ENCODE measurements around the gene DROSHA. TPM values are rescaled to one million over a fixed set of nuclear protein-coding genes. Genes with fewer than 3 reads are reported as not detected.
"Not testable (repeated sequence)": the region's sequence is repeated elsewhere in the genome, so short reads cannot be mapped to it uniquely, and the experiment has no call there.

The DROSHA gene
- polyA plus RNA-seq, 3 donors from 2014 or later: 8.5 to 20.3 (median 9.3) TPM

GRCh38 chr5:31415009-31415923, 116.6 kb downstream of the DROSHA start:
- Mint-ChIP-seq H3K9me3 (no peaks in the 10 kb centered on the region), H3K4me3 (no peak overlapping the region)

DNA sequence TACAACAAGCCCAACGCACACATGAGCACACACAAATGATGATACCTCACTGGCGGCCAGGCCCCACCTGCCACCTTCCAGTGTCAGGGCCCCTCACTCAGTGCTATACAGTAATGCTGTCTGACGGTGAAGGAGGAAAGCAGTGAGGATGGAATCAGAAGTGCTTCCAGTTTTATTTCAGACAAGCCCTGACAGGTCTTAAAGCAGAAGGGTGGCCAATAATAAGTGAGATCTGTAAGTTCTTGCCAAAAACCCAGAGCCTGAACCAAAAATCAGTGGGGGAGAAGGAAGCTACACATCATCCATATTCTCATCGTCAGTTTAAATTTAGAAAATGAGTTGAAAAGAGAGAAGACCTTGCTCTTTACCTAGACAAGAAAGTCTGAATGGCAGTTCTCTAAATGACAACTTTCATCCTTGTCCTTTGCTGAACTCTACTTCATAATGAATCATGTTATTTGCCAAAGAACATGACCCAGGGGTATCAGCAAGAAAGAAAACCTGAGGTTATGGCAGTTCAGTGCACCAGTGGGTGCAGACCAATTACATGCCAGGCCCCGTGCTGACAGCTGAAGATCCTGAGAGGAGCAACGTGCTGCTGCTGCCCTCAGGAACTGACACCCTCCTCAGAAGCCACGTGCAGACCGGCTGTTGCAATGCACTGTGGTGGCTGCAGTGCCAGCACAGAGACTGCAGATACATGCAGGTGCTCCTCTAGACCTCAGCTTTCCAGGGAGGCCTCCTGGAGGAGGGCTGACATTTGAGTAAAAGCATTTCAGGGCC, 118.7 kb downstream of the DROSHA start:
- H3K4me3 Mint-ChIP-seq: no peak overlapping the region
- H3K9me3 Mint-ChIP-seq: no peaks in the 10 kb centered on the region
- H3K27me3 Mint-ChIP-seq (ENCODE audit: low read depth in 3 of 3): no peaks in the 10 kb centered on the region
- H3K4me1 Mint-ChIP-seq: peaks cover 0 to 5% of the 10 kb centered on the region in 2 donors
- no peak overlapping the region for H3K27ac Mint-ChIP-seq
- peaks cover 25 to 45% (median 30%) of the 10 kb centered on the region in 3 donors for H3K36me3 Mint-ChIP-seq
- no peak for DNase-seq

More at GRCh38 chr5:31415009-31415923, 116.6 kb downstream of the DROSHA start:
- peaks cover 9 to 33% (median 16%) of the 10 kb centered on the region in 3 donors for H3K36me3 Mint-ChIP-seq
- DNase-seq: no peak
- no peak overlapping the region for H3K27ac Mint-ChIP-seq
- H3K4me1 Mint-ChIP-seq: peaks cover 0 to 5% of the 10 kb centered on the region in 2 donors
- H3K27me3 Mint-ChIP-seq (ENCODE audit: low read depth in 3 of 3): no peaks in the 10 kb centered on the region

DNA sequence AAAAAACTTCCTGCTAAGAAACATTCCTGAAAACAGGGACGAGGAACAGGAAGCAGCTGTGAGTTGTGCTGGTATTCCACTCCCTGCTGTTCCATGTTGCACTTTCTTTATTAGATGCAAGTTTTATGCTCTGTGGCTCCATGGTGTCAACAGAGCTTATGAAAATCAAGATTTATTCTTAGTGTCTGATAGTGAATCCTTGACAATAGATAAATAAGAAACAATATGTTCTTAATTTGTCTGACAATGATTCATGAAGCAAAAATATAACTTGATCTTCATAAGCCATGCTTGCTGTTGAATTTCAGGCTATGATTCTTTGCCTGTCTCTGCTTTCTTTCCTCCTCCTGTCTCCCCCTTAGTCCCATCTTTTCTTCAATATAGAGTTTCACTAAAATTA, 119.6 kb downstream of the DROSHA start:
- no peak overlapping the region for H3K4me3 Mint-ChIP-seq
- H3K27ac Mint-ChIP-seq: no peak overlapping the region
- peaks cover 30 to 51% (median 31%) of the 10 kb centered on the region in 3 donors for H3K36me3 Mint-ChIP-seq
- H3K9me3 Mint-ChIP-seq: no peaks in the 10 kb centered on the region
- H3K4me1 Mint-ChIP-seq: peaks cover 0 to 5% of the 10 kb centered on the region in 2 donors
- no peaks in the 10 kb centered on the region for H3K27me3 Mint-ChIP-seq (ENCODE audit: low read depth in 3 of 3)
- no peak for DNase-seq

DNA sequence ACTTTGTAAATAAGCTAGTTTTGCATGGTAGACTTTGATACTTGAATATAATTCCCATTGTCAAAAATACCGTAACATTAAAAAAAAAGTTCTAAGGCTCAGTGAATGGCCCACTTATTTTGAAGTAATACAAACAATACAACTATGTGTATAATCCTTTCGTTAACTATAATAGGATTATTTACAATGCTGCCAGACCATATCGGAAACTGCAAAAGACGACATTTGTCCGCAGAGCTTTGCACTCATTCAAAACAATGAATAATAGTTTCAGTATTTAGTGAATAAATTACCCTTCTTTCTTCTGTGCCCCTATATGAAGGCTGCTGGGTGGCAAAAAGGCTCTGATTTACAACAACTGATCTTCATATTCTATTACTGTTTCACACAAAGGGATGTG, 121.8 kb downstream of the DROSHA start:
- H3K27me3 Mint-ChIP-seq (ENCODE audit: low read depth in 3 of 3): no peaks in the 10 kb centered on the region
- H3K9me3 Mint-ChIP-seq: no peaks in the 10 kb centered on the region
- no peak overlapping the region for H3K4me3 Mint-ChIP-seq
- no peak for DNase-seq
- H3K27ac Mint-ChIP-seq: no peak overlapping the region
- H3K4me1 Mint-ChIP-seq: peaks cover 0 to 5% of the 10 kb centered on the region in 2 donors
- H3K36me3 Mint-ChIP-seq: peaks cover 35 to 66% (median 40%) of the 10 kb centered on the region in 3 donors

- Mint-ChIP-seq H3K4me3 (no peak overlapping the region), H3K4me1 (peaks cover 0 to 3% of the 10 kb centered on the region in 2 donors), H3K36me3 (peaks cover 44 to 74% (median 45%) of the 10 kb centered on the region in 3 donors), H3K27me3 (ENCODE audit: low read depth in 3 of 3) (no peaks in the 10 kb centered on the region), H3K9me3 (no peaks in the 10 kb centered on the region), H3K27ac (no peak overlapping the region)
- no peak for DNase-seq
Observed at GRCh38 chr5:31408814-31409213, 123.1 kb downstream of the DROSHA start.

DNA sequence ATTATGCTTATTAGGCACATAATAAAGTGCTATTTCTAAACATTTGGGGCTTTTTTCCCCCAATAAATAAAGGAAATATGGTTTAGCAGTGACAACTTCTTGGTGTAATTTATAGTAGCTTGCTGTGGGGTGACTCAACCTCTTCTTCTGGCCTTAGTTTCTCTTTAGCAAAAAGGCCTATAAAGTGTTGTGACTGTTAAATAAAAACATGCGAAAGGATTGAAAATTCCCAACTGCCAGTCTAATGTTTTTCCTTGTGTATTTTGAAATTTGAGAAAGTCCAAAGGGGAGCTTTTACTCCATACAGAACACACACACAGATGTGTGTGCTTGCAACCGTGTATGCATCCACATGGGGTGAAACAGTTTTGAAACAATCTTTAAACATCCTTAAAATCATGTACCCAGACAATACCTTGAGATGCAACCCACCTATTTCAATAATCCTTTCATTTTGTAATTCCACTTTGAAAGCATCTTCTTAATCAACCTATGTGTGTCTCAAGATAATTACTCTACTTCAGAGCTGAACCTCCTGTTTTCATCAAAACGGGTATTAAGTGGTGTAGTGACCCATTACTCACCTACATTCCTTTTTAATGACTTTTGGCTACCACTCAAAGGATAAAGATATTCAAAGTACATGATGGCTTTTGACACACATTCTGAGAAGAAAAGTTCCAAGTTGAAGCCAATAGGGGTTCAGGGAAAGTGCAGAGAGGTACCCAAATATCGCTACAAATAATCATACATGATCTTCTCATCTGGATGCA, 123.8 kb downstream of the DROSHA start:
- peaks cover 44 to 68% (median 48%) of the 10 kb centered on the region in 3 donors for H3K36me3 Mint-ChIP-seq
- H3K9me3 Mint-ChIP-seq: no peaks in the 10 kb centered on the region
- DNase-seq: no peak
- no peaks in the 10 kb centered on the region for H3K4me1 Mint-ChIP-seq
- peak overlapping the region in 1 of 6 donors; percentile 16 for H3K27ac Mint-ChIP-seq
- H3K4me3 Mint-ChIP-seq: no peak overlapping the region
- H3K27me3 Mint-ChIP-seq (ENCODE audit: low read depth in 3 of 3): no peaks in the 10 kb centered on the region

DNA sequence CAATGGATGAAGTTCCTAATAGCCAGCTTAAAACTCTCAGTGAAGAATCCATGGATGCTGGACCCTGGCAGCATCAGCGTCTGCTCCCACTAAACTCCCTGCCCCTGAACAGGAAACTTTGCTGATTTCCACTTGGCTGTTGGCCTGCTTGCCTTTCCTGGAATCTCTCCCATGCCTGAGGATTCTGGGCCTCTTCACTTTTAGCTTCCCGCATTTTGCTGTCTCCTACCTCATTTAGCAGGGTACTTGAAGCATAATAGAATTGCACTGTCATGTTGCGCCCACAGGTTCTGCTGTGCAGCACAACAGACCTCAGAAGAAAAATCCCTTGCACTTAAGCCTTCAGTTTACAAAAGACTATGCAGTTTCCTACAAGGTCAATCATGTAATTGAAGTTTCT, 127.6 kb downstream of the DROSHA start:
- Mint-ChIP-seq H3K27me3 (ENCODE audit: low read depth in 3 of 3) (no peaks in the 10 kb centered on the region), H3K4me3 (no peak overlapping the region), H3K4me1 (no peaks in the 10 kb centered on the region), H3K36me3 (peaks cover 28 to 67% (median 56%) of the 10 kb centered on the region in 3 donors), H3K9me3 (no peaks in the 10 kb centered on the region), H3K27ac (peak overlapping the region in 1 of 6 donors; percentile 45)
- no peak for DNase-seq

DNA sequence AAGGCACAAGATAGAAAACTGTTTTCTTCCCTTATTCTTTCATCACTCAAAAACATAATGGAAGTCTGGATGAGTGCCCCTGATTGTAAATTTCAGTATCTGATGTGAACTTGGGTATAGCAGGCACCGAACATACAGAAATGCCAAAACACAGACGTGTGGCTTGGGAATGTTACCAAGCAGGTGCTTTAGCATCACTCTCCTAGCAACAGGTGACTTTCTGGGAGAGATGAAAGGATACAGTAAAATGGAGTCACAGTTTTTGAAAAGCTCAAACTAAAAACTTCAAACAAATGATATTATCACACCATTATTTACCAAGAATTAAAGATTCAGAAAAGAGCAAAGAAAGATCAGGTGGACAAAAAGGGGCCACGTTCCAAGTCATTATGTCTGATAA, 130.2 kb downstream of the DROSHA start:
- DNase-seq: no peak
- no peak overlapping the region for H3K4me3 Mint-ChIP-seq
- H3K27ac Mint-ChIP-seq: no peak overlapping the region
- H3K9me3 Mint-ChIP-seq: no peaks in the 10 kb centered on the region
- H3K4me1 Mint-ChIP-seq: no peaks in the 10 kb centered on the region
- H3K27me3 Mint-ChIP-seq (ENCODE audit: low read depth in 3 of 3): no peaks in the 10 kb centered on the region
- peaks cover 20 to 49% (median 40%) of the 10 kb centered on the region in 3 donors for H3K36me3 Mint-ChIP-seq

DNA sequence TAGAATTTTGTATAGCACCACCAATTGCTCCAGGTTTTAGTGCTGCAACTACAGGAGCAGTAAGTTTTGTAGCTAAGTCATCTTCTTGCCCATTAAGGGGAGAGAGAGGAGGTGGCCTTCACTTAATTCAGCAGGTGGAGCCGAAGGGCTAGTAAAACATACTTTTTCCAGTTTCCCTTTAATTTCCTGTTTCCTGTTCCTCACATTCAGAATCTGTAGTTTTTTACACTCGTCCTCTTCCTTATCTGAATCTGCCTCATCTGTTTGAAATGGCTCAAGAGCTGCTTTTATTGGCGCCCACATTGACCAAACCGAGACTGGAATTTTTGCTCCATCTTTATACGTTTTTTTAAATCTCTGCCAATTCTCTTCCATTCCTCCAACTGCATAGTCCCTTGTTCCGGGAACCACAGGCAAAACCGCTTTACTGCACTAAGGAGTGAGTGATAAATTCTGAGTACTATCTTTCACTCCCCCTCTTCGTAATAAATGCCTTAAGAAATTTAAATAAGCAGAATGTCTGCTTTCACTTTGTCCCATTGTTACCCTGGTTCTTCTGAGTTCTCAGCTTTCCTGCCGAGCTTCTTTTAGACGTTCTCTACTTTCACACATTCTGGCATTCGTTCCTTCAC, 133.9 kb downstream of the DROSHA start:
- Mint-ChIP-seq H3K4me3 (no peak overlapping the region), H3K4me1 (no peaks in the 10 kb centered on the region), H3K27me3 (ENCODE audit: low read depth in 3 of 3) (no peaks in the 10 kb centered on the region), H3K36me3 (peaks cover 6 to 28% (median 26%) of the 10 kb centered on the region in 3 donors), H3K9me3 (no peaks in the 10 kb centered on the region), H3K27ac (peak overlapping the region in 1 of 6 donors; percentile 14)
- DNase-seq: no peak

- H3K36me3 Mint-ChIP-seq: peaks cover 6 to 21% (median 20%) of the 10 kb centered on the region in 3 donors
- no peaks in the 10 kb centered on the region for H3K27me3 Mint-ChIP-seq (ENCODE audit: low read depth in 3 of 3)
- H3K27ac Mint-ChIP-seq: no peak overlapping the region
- H3K4me1 Mint-ChIP-seq: no peaks in the 10 kb centered on the region
- no peaks in the 10 kb centered on the region for H3K9me3 Mint-ChIP-seq
- no peak overlapping the region for H3K4me3 Mint-ChIP-seq
- no peak for DNase-seq
Observed at GRCh38 chr5:31396611-31397295, 135.1 kb downstream of the DROSHA start.

GRCh38 chr5:31395450-31396045, 136.3 kb downstream of the DROSHA start:
- peaks cover 6 to 12% (median 9%) of the 10 kb centered on the region in 3 donors for H3K36me3 Mint-ChIP-seq
- not testable (repeated sequence) for H3K4me3 Mint-ChIP-seq; H3K27me3 Mint-ChIP-seq (ENCODE audit: low read depth in 3 of 3); H3K27ac Mint-ChIP-seq; H3K4me1 Mint-ChIP-seq; H3K9me3 Mint-ChIP-seq; DNase-seq

DNA sequence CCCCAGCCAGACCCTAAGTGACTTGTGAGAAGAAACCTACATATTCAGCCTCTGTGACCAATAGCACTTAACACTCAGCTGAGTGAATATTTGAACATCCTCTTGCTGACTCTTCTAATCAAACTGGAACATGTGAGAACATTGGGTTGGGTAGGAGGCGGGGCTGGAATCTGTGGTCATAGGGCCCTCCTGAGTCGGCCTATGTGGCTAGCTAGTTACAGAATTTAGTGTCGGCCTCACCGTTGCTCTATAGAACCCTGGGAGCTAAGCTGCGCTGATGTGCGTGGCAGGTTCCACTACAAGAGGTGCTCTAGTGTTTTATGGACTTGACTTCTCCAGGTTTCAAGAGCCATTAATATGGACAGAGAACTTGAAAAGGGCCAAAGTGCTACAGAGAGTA, 138.8 kb downstream of the DROSHA start:
- peaks cover 0 to 13% (median under 1%) of the 10 kb centered on the region in 6 donors for H3K9me3 Mint-ChIP-seq
- no peak overlapping the region for H3K4me3 Mint-ChIP-seq
- peaks cover 0 to 3% (median 2%) of the 10 kb centered on the region in 3 donors for H3K27me3 Mint-ChIP-seq (ENCODE audit: low read depth in 3 of 3)
- peaks cover 0 to 3% (median 0%) of the 10 kb centered on the region in 3 donors for H3K36me3 Mint-ChIP-seq
- no peak overlapping the region for H3K27ac Mint-ChIP-seq
- no peaks in the 10 kb centered on the region for H3K4me1 Mint-ChIP-seq
- DNase-seq: no peak
